Kidney glomerular epithelial cell (primary cell): ENCODE data around the gene TRMT13.
"Not testable (repeated sequence)": the region's sequence is repeated elsewhere in the genome, so short reads cannot be mapped to it uniquely, and the experiment has no call there.

Experiments
- DNase-seq: peaks from one replicate; lab custom pipeline; 2025; lab: John Stamatoyannopoulos, UW

Gene TRMT13

GRCh38 chr1:100164216-100164615 is 31.3 kb downstream of the TRMT13 start:
- no peak for DNase-seq

- no peak for DNase-seq
These were observed 31.7 kb downstream of the TRMT13 start for GRCh38 chr1:100164702-100165101.

- no peak for DNase-seq
These were observed 35.1 kb downstream of the TRMT13 start for GRCh38 chr1:100168051-100168450.

GRCh38 chr1:100177295-100178041 is 44.5 kb downstream of the TRMT13 start:
- DNase-seq = no peak

GRCh38 chr1:100178091-100178490 is 45.1 kb downstream of the TRMT13 start, which contains the start of gene LRRC39:
Gene LRRC39 (minus strand): TSS chr1:100178256. CDS start chr1:100168516, 9,740 bp downstream.
- no peak for DNase-seq

GRCh38 chr1:100183370-100183769 is 50.4 kb downstream of the TRMT13 start:
- DNase-seq = no peak

GRCh38 chr1:100184536-100184935 is 51.6 kb downstream of the TRMT13 start:
- DNase-seq = peak; percentile 55

GRCh38 chr1:100187912-100188311 is 54.9 kb downstream of the TRMT13 start:
- DNase-seq = peak; percentile 70

- DNase-seq = peak; percentile 92
These were observed 55.7 kb downstream of the TRMT13 start for GRCh38 chr1:100188617-100189016.

- DNase-seq = no peak
These were observed 65.6 kb downstream of the TRMT13 start for GRCh38 chr1:100198596-100198995.

GRCh38 chr1:100200060-100200459 is 67.1 kb downstream of the TRMT13 start:
- not testable (repeated sequence) for DNase-seq
